Left lung (tissue), 10 donors: ENCODE results near the gene SPATA12. TPM values are rescaled to one million over a fixed set of nuclear protein-coding genes. Genes with fewer than 3 reads are reported as not detected.

ENCODE experiments used
- ATAC-seq: fragments of 200-7000 bp; cut with Tn5 transposase; one replicate; pipeline ENCODE4 v1.9.1; 2020; ENCODE audit warnings: moderate library complexity
- DNase-seq, 4 donors: peaks; one replicate each; pipeline ENCODE4 v3.0.0-alpha.2; 2013 to 2020
- H3K27ac ChIP-seq, 2 donors: fragments of 200-600 bp; sonication (generic) in 1 of 2; one replicate each; pipeline versions ENCODE4 v1.5.0 to v1.8.0; 2020 to 2021
- H3K27me3 ChIP-seq, 2 donors: fragments of 200-600 bp; sonication (generic) in 1 of 2; one replicate each; pipeline versions ENCODE4 v1.5.0 to v1.8.0; 2020 to 2021
- H3K36me3 ChIP-seq, 2 donors: fragments of 200-600 bp; sonication (generic) in 1 of 2; one replicate each; pipeline versions ENCODE4 v1.5.0 to v1.8.0; 2020 to 2021
- H3K4me1 ChIP-seq, 2 donors: fragments of 200-600 bp; one replicate each; pipeline ENCODE4 v1.8.0; 2021
- H3K4me3 ChIP-seq, 2 donors: fragments of 200-600 bp; sonication (generic) in 1 of 2; one replicate each; pipeline versions ENCODE4 v1.5.0 to v1.8.0; 2020 to 2021; ENCODE audit warnings: mild to moderate bottlenecking in 1 of 2
- H3K9me3 ChIP-seq, 2 donors: fragments of 200-600 bp; sonication (generic) in 1 of 2; one replicate each; pipeline versions ENCODE4 v1.5.0 to v1.8.0; 2020 to 2021
- CTCF ChIP-seq, 2 donors: fragments of 200-600 bp; sonication (generic) in 1 of 2; IDR thresholded peaks; one replicate each; pipeline versions ENCODE4 v1.5.0 to v1.8.0; 2021; ENCODE audit warnings: antibody characterized with exemption in 2 of 2
- intact Hi-C, 2 donors: fragments of 100-400 bp; cut with DNase I; formaldehyde crosslinking; loops; one replicate each; pipeline versions ENCODE4 v1.11.2 to v1.14.2; 2022
- polyA plus RNA-seq, 6 donors: library from polyadenylated mRNA; unstranded; fragments of 120-200 nt; gene quantifications; one replicate each; pipeline ENCODE4 v1.2.1, GENCODE V29; 2013; ENCODE audit not compliant: insufficient read length in 6 of 6
- total RNA-seq, 2 donors: library from RNA; stranded (reverse); fragmentation: NEBNext Ultra II Directional; extraction: Animal tissue kit (Norgen Biotek cat#: 25700); gene quantifications; one replicate each; pipeline ENCODE4 v1.2.1, GENCODE V29; 2021
- donor health status: DM: no; HTN: yes; CAD: no.
- donor health status: DM: no; HTN: no; CAD: no.

SPATA12 gene
- total and polyA plus RNA-seq, 8 donors = 0.17 to 0.21 TPM; not detected in 6

GRCh38 chr3:57061556-57061955, 1.1 kb downstream of the SPATA12 start:
- Histone ChIP-seq H3K27me3 (no peaks in the 10 kb centered on the region), H3K9me3 (no peaks in the 10 kb centered on the region), H3K27ac (no peak overlapping the region), H3K36me3 (no peaks in the 10 kb centered on the region), H3K4me1 (peaks cover 3 to 50% of the 10 kb centered on the region in 2 donors), H3K4me3 (no peak overlapping the region)
- no peak for TF ChIP-seq CTCF (IDR thresholded peaks at IDR 0.05)
- intact Hi-C loops = no loop called here
- ATAC-seq = no peak
- DNase-seq = no peak

- H3K4me3 ChIP-seq = no peak overlapping the region
- no peaks in the 10 kb centered on the region for H3K9me3 ChIP-seq
- ATAC-seq (peak; percentile 46), DNase-seq (peak in 1 of 4 donors; percentile 43)
- no peaks in the 10 kb centered on the region for H3K36me3 ChIP-seq
- peaks cover 3 to 50% of the 10 kb centered on the region in 2 donors for H3K4me1 ChIP-seq
- H3K27me3 ChIP-seq = no peaks in the 10 kb centered on the region
- no peak overlapping the region for H3K27ac ChIP-seq
- intact Hi-C loops = no loop called here
- TF ChIP-seq CTCF (IDR thresholded peaks at IDR 0.05) = no peak
Observed at GRCh38 chr3:57062101-57062631, 1.7 kb downstream of the SPATA12 start.

- ATAC-seq = no peak
- H3K27me3 ChIP-seq = no peaks in the 10 kb centered on the region
- DNase-seq = peak in 1 of 4 donors; percentile 38
- H3K9me3 ChIP-seq = no peaks in the 10 kb centered on the region
- H3K4me3 ChIP-seq = no peak overlapping the region
- H3K36me3 ChIP-seq = no peaks in the 10 kb centered on the region
- no peak for TF ChIP-seq CTCF (IDR thresholded peaks at IDR 0.05)
- intact Hi-C loops = no loop called here
- peaks cover 3 to 50% of the 10 kb centered on the region in 2 donors for H3K4me1 ChIP-seq
- H3K27ac ChIP-seq = no peak overlapping the region
Observed at GRCh38 chr3:57063032-57063431, 2.6 kb downstream of the SPATA12 start.

GRCh38 chr3:57064001-57064400, 3.5 kb downstream of the SPATA12 start:
- H3K27ac ChIP-seq = no peak overlapping the region
- DNase-seq (no peak), ATAC-seq (no peak)
- no peaks in the 10 kb centered on the region for H3K36me3 ChIP-seq
- H3K4me1 ChIP-seq = peaks cover 3 to 58% of the 10 kb centered on the region in 2 donors
- TF ChIP-seq CTCF (IDR thresholded peaks at IDR 0.05) = no peak
- no peaks in the 10 kb centered on the region for H3K9me3 ChIP-seq
- intact Hi-C loops = no loop called here
- H3K4me3 ChIP-seq = no peak overlapping the region
- H3K27me3 ChIP-seq = no peaks in the 10 kb centered on the region

GRCh38 chr3:57064572-57064971, 4.1 kb downstream of the SPATA12 start:
- TF ChIP-seq CTCF (IDR thresholded peaks at IDR 0.05) = no peak
- Histone ChIP-seq H3K36me3 (no peaks in the 10 kb centered on the region), H3K27me3 (no peaks in the 10 kb centered on the region), H3K9me3 (no peaks in the 10 kb centered on the region), H3K27ac (peak overlapping the region in 1 of 2 donors; percentile 53), H3K4me1 (peaks cover 3 to 58% of the 10 kb centered on the region in 2 donors), H3K4me3 (no peak overlapping the region)
- ATAC-seq = no peak
- DNase-seq = no peak
- intact Hi-C loops = no loop called here
